Embryonic facial prominence (tissue), 1 donor: ENCODE results near the gene MTHFSD.

Source experiments
- DNase-seq: peaks from one replicate; pipeline ENCODE4 v3.0.0-alpha.2; 2016; ENCODE audit errors: extremely low spot score

The MTHFSD gene

DNA sequence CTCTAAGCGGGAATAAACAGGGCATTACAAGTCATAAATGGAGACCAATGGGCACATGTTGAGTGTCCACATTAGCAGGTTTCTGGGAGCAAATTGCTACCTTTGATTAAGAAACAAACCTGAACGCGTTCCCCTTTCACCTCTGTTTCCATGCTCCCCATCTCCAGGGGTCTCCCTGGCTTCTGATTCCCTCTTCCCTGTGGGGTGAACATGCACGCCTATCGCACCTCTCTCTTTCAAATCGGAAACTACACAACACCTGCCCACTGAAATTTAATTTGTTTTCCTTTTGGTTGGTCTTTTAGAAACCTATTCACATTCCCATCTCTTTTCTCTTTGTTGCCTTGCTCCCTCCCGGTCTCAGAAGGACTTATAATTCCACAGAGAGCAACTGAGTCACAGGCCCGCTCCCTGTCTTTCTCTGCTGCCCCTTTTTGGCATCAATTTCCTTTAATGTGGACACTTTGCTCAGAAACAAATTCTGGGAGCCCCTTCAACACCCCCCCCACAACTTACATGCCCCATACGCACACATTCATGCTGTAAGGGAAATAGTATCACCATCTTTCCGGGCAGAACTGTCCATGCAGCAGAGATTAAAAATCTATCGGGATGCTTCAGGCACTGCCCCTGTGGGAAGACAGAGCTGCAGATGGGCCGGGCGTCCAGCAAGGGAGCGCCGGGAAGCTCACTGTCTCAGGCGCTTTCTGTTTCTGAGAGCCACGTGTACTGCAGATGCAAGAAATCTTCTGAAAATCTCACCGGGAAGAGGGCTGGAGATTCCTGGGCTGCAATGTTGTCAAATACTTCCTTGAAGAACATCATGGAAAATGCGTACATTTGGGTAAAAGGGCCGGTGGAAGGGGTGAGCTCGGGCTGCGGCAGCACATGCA, 51.9 kb downstream of the MTHFSD start:
- DNase-seq = no peak

DNA sequence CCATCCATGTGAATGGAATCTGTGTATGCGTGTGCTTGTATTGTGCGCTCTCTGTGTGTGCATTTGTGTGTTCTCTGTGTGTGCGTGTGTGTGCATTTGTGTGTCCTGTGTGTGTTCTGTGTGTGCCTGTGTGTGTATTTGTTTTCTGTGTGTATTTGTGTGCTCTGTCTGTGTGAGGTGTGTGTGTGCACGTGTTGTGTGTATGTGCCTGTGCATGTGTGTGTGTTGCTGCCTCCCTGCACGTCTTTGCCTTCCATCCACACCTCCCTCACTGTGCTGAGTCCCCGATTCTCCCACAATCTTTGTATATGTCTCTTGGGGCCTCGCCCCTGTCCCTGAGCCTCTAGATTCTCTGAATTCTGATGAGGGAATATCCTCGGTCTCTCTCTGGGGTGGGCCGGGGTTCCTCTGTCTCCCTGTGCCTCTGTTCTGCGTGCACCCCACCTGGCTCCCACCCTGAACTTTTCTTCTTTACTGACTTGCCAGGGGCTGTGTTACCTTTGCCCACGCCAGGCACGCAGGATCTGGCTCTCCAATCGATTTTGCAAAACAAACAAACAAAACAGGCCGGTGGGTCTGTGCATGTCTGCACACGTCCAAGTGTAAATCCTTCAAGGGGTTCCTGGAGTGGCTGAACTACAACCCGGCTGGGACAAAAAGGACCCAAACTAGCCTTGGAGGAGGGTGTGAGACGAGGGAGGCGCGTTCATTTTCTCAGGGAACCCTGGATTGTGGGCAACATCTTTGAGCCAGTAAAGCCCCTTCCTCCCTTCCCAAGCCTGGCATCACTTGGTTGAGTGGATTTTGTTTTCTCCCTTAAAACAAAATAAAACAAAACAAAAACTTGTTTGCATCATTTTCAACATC, 52.8 kb downstream of the MTHFSD start:
- no peak for DNase-seq

DNA sequence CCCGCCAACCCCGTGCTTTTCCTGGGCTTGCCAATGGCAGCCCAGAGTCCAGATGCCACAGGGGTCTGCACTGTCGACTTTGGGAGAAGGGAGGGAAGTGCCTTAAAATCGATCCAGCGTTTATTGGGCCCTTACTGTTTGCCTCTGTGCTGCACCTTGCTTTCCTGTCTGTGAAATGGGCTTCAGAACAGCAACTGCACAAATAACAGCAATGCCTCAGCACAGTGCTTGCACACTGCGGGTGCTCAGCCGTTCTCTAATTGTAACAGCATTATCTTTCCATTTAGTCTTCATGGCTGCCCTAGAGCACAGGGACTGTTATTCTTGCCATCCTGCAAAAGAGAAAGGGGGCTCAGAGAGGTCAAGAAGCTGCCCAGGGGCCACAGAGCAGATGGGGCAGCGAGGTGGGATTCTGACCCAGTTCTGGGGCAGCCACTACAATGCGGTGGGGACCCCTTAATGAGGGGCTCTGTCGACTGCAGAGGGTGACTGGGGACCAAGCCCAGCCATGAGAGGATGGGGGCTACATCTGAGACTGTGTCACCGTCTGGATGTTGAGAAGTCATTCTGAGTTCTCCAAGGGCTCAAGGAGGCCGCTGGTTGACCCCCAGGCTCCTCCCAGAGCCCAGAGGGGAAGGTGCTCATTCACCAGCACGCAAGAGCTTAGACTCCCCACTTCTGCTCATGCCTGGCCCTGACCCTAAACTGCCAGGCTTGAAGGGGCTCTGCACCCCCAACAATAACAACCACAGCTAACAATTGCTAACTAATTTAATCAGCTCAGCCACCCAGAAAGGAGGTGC, 54.1 kb downstream of the MTHFSD start:
- no peak for DNase-seq

DNA sequence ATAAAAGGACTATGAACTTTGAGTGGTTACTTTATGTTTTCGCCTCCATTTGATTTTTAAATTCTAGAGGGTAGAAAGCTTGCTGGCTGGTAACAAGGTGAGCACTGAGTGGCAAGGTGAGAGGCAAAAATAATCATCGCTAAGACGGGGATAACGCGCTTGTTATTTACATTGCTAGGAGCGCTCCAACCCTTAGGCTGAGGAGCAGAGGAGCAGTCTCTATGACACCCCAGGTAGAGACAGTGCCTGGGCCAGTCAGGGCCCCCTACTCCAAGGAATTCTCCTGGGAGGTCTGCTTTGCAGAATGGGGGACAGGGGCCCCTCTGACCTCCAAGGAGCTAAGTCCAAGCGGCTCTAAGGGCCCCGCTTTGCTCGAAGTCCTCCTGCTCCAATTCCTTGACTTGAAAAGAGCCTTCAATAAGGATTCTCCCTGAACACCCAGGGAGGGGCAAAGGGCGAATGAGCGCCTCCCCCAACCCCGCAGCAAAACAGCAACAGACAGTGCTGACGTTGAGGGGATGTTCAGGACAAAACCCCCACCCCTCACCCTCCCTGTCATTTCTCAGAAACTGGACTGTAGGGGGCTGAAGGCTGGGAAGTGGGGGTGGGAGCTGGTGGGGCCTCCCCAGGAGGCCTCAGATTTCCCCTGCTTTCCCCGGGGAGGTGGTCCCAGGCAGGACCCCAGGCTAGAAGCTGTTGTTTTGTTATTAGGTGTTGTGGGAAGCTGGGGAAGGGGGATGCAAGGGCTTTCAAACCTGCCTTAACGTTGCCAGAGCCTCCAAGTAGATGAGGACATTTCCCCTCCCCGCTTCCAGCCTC, 54.9 kb downstream of the MTHFSD start:
- no peak for DNase-seq

DNA sequence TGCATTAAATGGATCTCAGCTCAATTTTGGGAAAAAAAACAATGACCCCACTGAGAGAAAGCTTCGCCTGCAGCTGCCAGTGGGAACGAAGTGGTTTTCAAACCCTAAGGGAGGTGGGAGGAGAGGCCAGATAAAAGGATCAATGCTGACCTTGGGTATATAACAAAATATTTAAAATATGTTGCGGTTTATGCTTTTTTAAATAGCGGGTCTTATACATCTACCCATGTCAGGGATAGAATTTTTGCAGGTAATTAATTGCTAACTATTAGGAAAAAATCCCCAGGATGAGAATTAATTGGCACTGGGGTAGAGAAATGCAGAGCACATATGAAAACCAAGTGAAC, 55.6 kb downstream of the MTHFSD start:
- no peak for DNase-seq

DNA sequence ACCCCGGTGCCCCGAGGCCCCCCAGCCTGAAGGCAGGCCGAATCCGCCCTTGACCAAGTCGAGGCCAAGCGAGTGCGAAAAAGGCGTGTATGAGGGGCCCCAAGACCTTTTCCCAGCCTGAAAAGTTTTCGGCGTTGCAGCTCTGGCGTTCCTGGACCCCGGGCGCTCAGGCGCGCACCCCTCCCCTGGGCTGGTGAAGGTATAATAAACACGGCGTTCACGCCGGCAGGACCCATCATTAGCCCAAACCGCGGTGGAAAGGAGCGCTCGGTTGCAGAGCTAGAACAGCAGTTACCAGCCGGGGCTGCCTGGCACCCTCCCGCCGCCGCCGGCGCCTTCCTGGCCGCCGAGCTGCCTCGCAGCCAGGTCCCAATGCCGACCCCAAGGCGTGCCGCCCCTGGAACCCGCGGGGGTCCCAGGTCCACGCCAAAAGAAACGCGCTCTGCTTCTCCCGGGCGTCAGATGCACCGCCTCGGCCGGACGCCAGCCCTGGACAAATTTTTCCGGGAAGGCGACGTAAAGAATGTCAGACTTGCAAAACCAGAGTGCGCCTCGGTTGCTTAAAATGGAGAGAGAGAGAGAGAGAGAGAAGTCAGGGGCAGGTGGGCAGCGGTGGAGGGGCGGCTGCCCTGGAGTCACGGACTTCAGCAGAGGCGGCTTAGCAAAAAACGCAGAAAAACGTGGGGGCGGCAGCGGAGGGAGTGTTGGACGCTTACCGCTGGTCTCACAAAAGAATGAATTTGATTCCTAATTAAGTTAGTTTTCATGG, 56.2 kb downstream of the MTHFSD start:
- no peak for DNase-seq

DNA sequence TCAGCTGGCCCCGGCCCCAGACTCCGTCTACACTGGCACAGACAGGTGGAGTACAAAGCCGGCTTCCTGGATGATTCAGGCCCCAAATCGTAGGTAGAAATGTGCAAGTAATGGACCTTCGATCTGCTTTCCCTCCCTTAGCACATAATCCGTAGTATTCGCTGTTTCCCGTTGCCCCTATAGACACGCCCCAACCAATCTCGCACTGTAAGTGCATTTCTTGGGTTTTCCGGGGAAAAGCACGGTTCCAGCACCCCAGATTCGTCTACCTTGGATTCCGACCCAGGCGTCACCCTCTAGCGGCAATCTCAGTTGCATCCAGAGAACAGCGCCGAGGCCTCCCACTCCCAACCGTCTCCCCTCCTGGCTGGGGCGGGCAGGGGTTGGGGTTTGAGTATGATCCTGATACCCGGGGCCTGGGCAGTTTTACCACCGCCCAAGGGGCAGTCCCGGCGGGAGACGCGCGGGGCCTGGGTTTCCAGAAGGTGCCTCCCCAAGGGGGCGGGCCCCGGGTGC, 56.8 kb downstream of the MTHFSD start:
- no peak for DNase-seq

DNA sequence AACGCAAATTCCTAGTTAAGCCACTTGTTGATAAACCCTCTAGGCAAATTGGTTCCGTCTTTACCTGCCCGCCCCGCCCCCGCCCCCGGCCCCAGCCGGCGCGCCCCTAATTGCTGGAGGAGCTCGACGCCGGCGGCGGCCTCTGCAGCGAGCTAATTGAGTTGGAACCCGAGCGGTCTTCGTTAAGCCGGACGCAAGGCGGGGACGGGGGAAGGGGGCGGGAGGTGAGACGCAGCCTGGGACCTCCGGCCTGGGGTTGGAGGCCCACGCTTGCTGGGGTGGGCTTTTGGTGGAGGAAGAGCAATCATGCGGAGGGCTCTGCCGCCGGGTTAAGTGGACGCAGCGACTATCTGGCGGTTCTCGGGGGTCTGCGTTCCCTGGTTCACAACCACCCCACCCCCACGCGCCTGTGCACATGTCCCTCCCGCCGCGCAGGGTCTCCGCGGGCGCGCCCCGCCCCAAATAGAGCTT, 57.4 kb downstream of the MTHFSD start:
- no peak for DNase-seq

DNA sequence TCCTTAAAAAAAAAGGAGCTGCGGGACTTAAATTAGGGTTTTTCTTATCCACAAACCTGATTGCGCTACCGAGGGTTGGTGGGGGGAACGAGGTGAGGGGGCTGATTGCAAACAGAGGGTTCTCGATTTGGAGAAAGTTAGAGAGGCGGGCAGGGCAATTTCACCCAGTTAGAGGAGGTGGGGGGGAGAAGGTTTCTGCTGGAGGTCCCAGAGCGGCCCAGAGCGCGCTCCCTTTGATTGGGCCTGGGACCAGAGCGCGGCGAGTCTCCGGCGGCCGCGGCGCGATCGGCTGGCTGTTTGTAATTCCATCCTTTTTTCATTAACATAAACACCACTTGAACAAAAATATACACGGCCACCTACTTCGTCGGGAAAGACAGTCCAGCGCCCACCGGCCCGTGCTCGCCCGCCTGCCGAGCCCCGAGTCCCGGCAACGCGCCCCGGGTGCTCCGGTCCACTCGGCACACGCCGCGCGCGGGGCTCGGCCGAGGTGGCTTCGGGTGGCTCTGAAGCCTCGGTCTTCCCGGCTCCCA, 58.0 kb downstream of the MTHFSD start:
- no peak for DNase-seq

DNA sequence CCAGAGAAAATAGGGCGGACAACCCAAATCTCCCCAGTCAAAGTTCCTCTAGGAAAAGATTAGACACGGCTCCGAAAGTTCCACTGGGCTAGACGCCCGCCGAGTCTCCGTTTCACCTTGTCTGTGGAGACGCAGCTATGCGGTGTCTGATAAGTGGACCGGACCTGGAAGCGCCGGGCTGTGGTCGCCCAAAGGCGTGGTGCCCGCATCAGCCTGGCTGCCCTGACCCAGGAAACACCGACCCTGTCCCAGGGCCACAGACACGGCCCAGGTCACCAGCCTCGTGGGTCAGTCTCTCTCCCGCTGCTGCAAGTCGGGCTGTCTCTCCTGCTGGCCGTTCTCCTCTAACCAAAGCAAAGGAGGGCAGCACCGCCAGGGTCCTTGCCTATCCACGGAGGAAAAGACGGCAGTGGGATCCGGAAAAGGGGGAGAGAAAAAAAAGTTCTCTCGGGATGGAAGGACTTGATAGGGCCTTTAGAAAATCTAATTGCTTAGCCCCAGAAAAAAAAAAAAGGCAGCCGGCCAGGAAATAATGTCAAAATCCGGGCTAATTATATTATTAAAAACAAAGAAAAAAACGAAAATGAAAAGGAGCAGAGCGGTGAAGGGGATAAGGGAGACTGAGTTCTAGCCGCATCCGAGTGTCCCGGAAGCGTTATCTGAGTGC, 58.6 kb downstream of the MTHFSD start:
- no peak for DNase-seq

DNA sequence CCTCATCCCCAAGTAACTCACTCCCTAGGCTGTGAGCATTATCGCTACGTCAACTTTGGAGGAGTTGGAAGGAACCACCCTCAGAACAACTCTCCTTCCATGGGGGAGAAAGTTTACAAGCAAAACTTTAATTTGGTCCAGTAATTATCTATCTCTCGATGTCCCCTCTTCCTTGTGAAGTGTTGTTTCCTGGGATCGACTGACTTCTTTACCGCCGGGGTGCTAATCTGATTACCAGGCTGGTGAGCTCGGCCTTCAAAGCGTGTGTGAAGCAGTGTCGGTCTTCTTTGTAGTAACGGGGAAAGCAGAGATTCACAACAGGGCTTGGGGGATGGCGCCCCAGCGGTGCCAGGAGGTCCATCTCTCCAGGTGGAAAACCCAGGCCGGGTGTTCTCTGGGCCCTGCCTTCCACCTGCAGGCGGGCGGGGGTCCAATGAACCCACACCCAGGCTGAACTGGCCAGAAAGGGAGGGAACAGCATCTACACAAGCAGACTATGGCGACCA, 59.2 kb downstream of the MTHFSD start:
- no peak for DNase-seq

DNA sequence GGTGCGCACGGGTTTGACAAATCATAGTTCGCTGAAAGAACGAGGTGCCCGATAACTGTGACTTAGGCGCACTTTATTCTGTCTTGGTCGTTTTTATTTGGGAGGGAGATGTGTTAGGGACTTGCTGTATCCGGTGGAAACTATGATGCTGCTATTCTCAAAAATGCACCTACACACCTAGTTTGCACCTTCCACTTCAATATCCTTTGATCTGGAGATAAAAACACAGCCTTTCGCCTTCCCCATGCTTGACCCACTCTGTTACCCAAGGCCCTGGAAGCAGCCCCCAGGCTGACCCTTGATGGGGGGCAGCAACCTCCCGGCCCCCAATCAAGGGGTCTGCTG, 59.7 kb downstream of the MTHFSD start:
- no peak for DNase-seq

DNA sequence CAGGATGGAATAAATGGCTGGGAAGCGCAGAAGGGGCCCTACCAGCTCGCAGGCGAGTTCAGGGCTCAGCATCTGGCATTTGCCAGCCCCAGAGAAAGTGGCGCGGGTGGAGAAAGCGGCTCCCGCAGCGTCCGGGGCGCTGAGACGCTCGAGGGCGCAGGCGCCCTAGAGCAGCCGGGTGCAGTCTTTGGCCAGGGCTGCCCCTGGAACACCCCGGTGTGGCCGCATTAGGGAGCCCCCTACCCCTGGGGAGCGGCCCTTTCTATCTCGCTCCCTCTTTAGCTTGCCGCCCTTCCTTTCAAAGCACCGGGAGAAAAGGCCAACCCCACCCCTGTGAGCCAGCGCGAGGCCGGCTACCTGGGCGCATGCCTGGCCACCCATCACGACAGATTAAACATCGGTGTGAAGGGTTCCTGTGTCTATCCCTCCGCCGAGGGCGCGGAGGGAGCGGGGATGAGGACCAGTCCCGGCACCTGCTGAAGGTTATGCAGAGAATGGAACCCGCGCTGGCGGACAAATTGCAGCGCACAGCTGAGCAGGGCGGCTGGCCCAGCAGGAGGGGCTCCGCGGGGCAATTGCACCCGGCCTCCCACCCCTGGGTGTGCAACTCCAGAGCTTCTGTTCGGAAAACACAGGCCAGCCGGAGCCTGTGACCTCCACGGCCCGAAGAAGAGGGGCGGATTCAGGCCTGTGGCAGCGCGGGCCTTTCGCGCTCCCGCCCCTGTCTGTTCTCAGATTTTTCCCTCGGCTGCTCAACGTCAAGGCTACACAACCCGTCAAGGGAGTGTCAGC, 60.3 kb downstream of the MTHFSD start:
- DNase-seq = no peak

DNA sequence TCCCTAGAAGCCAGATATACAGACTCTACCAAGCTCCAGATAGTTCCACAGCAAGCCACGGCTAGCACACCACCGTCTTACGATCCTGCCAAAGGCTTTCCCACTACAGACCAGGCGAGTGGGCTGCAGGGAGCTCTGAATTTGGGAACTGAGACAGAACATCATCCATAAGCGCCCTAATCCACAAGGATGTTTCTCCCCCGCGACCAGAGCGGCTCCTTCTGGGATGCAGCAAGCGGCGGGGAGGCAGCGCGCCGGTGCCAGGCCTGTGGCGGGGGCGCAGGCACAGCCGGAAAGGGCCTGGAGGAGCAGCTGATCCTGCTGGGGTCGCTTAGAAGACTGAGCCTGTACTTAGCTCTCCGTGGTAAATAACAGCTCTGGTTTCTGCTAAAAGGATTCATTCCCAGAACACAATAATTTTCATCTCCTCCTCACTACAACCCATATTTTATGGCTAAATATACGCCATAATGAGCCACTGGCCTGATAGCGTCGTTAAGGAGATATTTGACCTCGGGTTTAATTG, 60.9 kb downstream of the MTHFSD start:
- DNase-seq = no peak

DNA sequence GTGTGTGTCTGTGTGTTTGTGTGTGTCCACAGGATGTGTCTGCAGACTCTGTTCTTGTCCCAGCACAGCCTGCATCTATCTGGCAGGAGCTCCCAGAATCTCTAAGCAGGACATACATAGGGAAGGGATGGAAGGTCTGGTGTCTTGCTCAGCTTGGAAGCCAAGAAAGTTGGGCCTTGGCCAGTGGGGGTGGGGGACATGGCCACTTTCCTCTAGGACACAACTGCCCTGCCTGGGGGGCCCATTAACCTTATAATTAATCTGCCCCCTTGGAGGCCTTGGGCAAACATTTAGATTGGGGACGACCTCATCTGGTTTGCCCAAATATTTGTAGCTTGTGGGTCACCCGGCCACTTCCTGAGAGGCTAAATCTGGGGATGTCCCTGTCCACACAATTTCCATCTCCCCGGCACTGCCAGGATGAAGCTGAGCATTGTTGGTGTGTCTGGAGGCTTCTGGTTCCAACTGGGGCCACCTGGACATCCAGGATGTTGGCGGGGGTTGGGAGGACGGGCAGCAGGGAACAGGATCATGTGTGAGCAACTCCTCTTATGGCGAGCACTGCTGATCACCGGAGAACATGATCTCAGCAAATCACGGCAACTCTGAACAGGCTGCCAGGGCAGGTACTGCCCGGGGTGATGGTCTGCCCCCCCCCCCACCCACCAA, 61.9 kb downstream of the MTHFSD start:
- no peak for DNase-seq

DNA sequence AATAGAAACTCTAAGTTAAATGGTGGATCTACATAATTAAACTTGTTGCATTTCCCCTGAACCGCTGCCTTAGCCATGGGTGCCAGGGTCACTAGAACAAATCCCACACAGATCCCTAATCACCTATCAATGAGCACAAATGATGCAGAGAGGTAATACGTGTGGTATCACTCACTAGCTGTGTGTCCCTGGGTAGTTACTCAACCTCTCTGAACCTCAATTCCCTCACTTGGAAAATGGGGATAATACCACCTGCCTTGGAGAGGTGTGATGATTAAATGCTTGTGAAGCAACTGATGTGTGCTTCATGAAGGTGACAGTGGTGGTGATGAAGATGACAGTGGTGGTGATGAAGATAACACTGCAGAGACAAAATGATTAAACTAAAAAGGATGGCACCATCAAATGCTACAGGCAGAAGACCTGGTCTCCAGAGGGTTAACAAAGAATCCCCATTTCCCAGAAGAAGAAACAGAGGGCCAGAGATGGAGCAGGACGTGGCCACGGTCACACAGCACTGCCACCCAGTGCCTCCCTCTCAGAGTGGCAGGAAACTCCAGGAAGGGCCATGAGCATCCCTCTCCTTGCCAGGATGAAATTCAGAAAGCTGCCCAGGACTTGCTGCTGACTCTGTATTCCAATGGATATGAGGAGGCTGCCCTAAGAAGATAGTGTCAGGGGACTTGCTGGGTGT, 62.6 kb downstream of the MTHFSD start:
- no peak for DNase-seq

DNA sequence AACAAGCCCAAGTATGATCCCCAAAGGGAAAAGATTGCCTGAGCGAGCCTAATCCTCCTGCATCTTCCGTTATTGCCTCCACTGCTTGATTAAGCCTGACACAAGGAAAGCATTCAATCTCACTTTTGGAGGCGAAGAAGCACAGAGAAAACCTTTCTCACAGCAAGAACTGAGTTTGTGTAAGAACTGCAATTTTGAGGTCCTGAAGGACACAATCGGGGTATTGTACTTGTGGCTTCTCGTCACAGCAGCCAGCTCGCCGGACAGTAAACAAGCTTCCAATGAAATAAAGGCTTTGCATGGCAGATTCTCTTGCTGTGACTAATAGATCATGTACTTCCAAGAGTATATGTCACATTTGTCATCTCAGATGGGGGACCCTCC, 63.4 kb downstream of the MTHFSD start:
- no peak for DNase-seq
